ENCODE results near the gene GIN1. TPM values are rescaled to one million over a fixed set of nuclear protein-coding genes. Genes with fewer than 3 reads are reported as not detected.

GIN1 gene
- total and polyA plus RNA-seq, 2 of the 4 experiments (the other 2 are of a cell fraction): 2.9 to 3.1 TPM

- Histone ChIP-seq H3K9me1 (ENCODE audit: insufficient read depth, low read length) (no peaks in the 10 kb centered on the region), H2AK5ac (ENCODE audit: low read depth, low read length) (no peak overlapping the region), H3K79me1 (ENCODE audit: low read depth in 1 of 2, low read length in 2 of 2) (no peaks in the 10 kb centered on the region), H2BK15ac (ENCODE audit: low read depth, low read length) (no peak overlapping the region), H4K5ac (ENCODE audit: low read depth, low read length) (no peak overlapping the region), H3K36me3 (ENCODE audit: control insufficient read depth, insufficient read depth, low read length) (no peaks in the 10 kb centered on the region), H3K4me2 (ENCODE audit: low read depth, low read length) (no peak overlapping the region), H3K4me3 (ENCODE audit: insufficient read depth, low read depth, low read length) (no peak overlapping the region), H4K20me1 (ENCODE audit: insufficient read depth, low read length) (no peaks in the 10 kb centered on the region), H3K27ac (ENCODE audit: insufficient read depth, low read length) (no peak overlapping the region), H4K91ac (ENCODE audit: insufficient read depth, low read depth, low read length) (no peak overlapping the region), H3K9ac (ENCODE audit: low read depth, low read length) (no peak overlapping the region), H2BK5ac (ENCODE audit: low read depth, low read length, poor library complexity, severe bottlenecking) (no peak overlapping the region), H3K9me3 (ENCODE audit: control insufficient read depth, insufficient read depth, low read length) (no peaks in the 10 kb centered on the region), H4K8ac (ENCODE audit: low read depth in 2 of 2, low read length in 2 of 2) (no peak overlapping the region), H2BK20ac (ENCODE audit: low read depth, low read length) (no peak overlapping the region), H3K4me1 (ENCODE audit: control insufficient read depth, insufficient read depth, low read length) (no peaks in the 10 kb centered on the region), H3K27me3 (ENCODE audit: control insufficient read depth, insufficient read depth, low read length) (no peaks in the 10 kb centered on the region), H3K23ac (ENCODE audit: low read depth, low read length) (no peak overlapping the region), H3K18ac (ENCODE audit: low read depth, low read length) (no peak overlapping the region), H2BK120ac (ENCODE audit: low read depth, low read length) (no peak overlapping the region), H3K4ac (ENCODE audit: low read depth, low read length) (no peak overlapping the region), H2AK9ac (replicated peaks; ENCODE audit: low read depth, low read length, poor library complexity) (no peak overlapping the region), H3K14ac (replicated peaks; ENCODE audit: low read depth, low read length) (no peak overlapping the region), H2AFZ (replicated peaks; ENCODE audit: low read length, poor library complexity) (no peak overlapping the region), H3K56ac (ENCODE audit: extremely low read depth, insufficient read depth, low read length) (no peak overlapping the region)
- dilution Hi-C loops (cut with HindIII; ENCODE audit: low sequenced_read_pairs, unreplicated experiment): no loop called here
- in situ Hi-C loops (cut with MboI; ENCODE audit: low sequenced_read_pairs): no loop called here
- no CpG with 5 or more reads among the region's 7 CpGs for WGBS, 2 experiments (ENCODE audit: extremely low coverage in 2 of 2, insufficient read length in 1 of 2)
- ATAC-seq (ENCODE audit: low read depth) (peak; percentile 48; the same call in 1 of the 2 replicates), DNase-seq (peak; percentile 57)
- intact Hi-C loops (cut with micrococcal nuclease): no loop called here
- ChIA-PET CTCF (no interaction called here), POLR2A (ENCODE audit: unreplicated experiment) (no interaction called here)
- BruUV-seq (replicated peaks): no TSS peak
- TF ChIP-seq CHD1 (IDR thresholded peaks at IDR 0.05; ENCODE audit: low read depth, low read length) (no peak), BHLHE40 (IDR thresholded peaks at IDR 0.05; ENCODE audit: low read depth, low read length) (no peak), USF2 (IDR thresholded peaks at IDR 0.05; ENCODE audit: low read depth, low read length) (no peak), RFX5 (IDR thresholded peaks at IDR 0.05; ENCODE audit: low read depth, low read length) (no peak), CEBPB (IDR thresholded peaks at IDR 0.05; ENCODE audit: low read depth, low read length) (no peak), MAFK (IDR thresholded peaks at IDR 0.05; ENCODE audit: low read depth, low read length) (no peak), POLR2A (IDR thresholded peaks at IDR 0.05; ENCODE audit: low read depth, low read length) (no peak), NFE2L2 (IDR thresholded peaks at IDR 0.05; ENCODE audit: low read depth, low read length) (no peak), RAD21 (IDR thresholded peaks at IDR 0.05; ENCODE audit: low read length) (no peak), RCOR1 (IDR thresholded peaks at IDR 0.05; ENCODE audit: insufficient replicate concordance, low read length) (no peak), MXI1 (IDR thresholded peaks at IDR 0.05; ENCODE audit: borderline replicate concordance, low read depth, low read length) (no peak), ELK1 (IDR thresholded peaks at IDR 0.05; ENCODE audit: borderline replicate concordance, low read depth, low read length) (no peak), MAZ (IDR thresholded peaks at IDR 0.05; ENCODE audit: borderline replicate concordance, low read depth, low read length) (no peak), FOS (IDR thresholded peaks at IDR 0.05; ENCODE audit: low read depth, low read length) (no peak), SMC3 (IDR thresholded peaks at IDR 0.05; ENCODE audit: low read depth, low read length) (no peak)
Observed at GRCh38 chr5:103057208-103058130, 62.5 kb downstream of the GIN1 start.

Data from IMR-90 (cell line).